Measurements from ENCODE around the gene LAPTM4A.
A peak's percentile ranks its signal among the peaks of the same experiment; 100 is the strongest.
"Not testable (repeated sequence)": the region's sequence is repeated elsewhere in the genome, so short reads cannot be mapped to it uniquely, and the experiment has no call there.

Gene LAPTM4A

GRCh38 chr2:20050104-20050645 lies 1.3 kb downstream of the LAPTM4A start:
- no peak for TF ChIP-seq CTCF (IDR thresholded peaks at IDR 0.05; ENCODE audit: low read length, missing control alignments)
- DNase-seq (ENCODE audit: low read depth) = peak; percentile 64
- peak overlapping the region; percentile 83 for H3K4me3 ChIP-seq (replicated peaks; ENCODE audit: low read depth, low read length)

GRCh38 chr2:20049637-20050036 lies 1.8 kb downstream of the LAPTM4A start:
- DNase-seq (ENCODE audit: low read depth) = no peak
- no peak for TF ChIP-seq CTCF (IDR thresholded peaks at IDR 0.05; ENCODE audit: low read length, missing control alignments)
- H3K4me3 ChIP-seq (replicated peaks; ENCODE audit: low read depth, low read length) = peak overlapping the region; percentile 83

GRCh38 chr2:20048488-20049448 lies 2.7 kb downstream of the LAPTM4A start:
- DNase-seq (ENCODE audit: low read depth) = no peak
- TF ChIP-seq CTCF (IDR thresholded peaks at IDR 0.05; ENCODE audit: low read length, missing control alignments) = no peak
- peak overlapping the region; percentile 83 for H3K4me3 ChIP-seq (replicated peaks; ENCODE audit: low read depth, low read length)

GRCh38 chr2:20045712-20046292 lies 5.6 kb downstream of the LAPTM4A start:
- not testable (repeated sequence) for DNase-seq (ENCODE audit: low read depth); H3K4me3 ChIP-seq (replicated peaks; ENCODE audit: low read depth, low read length)

- no peak overlapping the region for H3K4me3 ChIP-seq (replicated peaks; ENCODE audit: low read depth, low read length)
These were observed 6.7 kb downstream of the LAPTM4A start for GRCh38 chr2:20044778-20045177.

GRCh38 chr2:20042531-20042930 lies 8.9 kb downstream of the LAPTM4A start:
- no peak overlapping the region for H3K4me3 ChIP-seq (replicated peaks; ENCODE audit: low read depth, low read length)
- DNase-seq (ENCODE audit: low read depth) = peak; percentile 62
- no peak for TF ChIP-seq CTCF (IDR thresholded peaks at IDR 0.05; ENCODE audit: low read length, missing control alignments)

More at GRCh38 chr2:20044778-20045177, 6.7 kb downstream of the LAPTM4A start:
- no peak for TF ChIP-seq CTCF (IDR thresholded peaks at IDR 0.05; ENCODE audit: low read length, missing control alignments)
- DNase-seq (ENCODE audit: low read depth) = no peak

- H3K4me3 ChIP-seq (replicated peaks; ENCODE audit: low read depth, low read length) = no peak overlapping the region
- no peak for TF ChIP-seq CTCF (IDR thresholded peaks at IDR 0.05; ENCODE audit: low read length, missing control alignments)
- peak; percentile 23 for DNase-seq (ENCODE audit: low read depth)
These were observed 10.8 kb downstream of the LAPTM4A start for GRCh38 chr2:20040489-20041172.
